WI38 (cell line): ENCODE measurements around the gene PTPRG.

ENCODE experiments used
- H3K4me3 ChIP-seq: 2 replicates; pipeline ENCODE4 v1.5.1; 2011; ENCODE audit warnings: low read depth, mild to moderate bottlenecking, control low read depth, low read length
- TF ChIP-seq, protein P1 (sequence below): IDR thresholded peaks from 2 replicates; pipeline ENCODE4 v1.5.1; 2012; ENCODE audit warnings: low read depth, mild to moderate bottlenecking, control low read depth, low read length

PTPRG gene

DNA sequence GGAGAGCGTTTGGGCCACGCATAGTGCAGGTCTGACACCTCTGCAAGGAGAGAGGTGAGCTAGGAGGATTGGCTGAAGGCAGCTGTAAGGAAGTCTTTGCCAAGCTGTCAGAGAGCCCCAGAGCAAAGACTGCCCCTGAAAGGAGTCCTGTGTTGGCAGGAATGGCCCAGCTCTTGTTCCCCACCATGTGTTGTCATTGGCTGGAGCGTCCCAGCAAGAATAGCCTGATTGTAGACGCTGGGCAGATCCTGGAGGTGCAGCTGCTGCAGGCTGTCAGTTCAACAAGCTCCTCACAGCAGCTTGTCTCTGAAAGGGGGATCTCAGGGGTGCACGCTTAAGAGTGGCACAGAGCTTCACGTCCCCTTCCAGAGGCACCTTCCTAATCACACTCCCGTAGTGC lies 574.4 kb downstream of the PTPRG start:
- TF ChIP-seq, protein P1, sequence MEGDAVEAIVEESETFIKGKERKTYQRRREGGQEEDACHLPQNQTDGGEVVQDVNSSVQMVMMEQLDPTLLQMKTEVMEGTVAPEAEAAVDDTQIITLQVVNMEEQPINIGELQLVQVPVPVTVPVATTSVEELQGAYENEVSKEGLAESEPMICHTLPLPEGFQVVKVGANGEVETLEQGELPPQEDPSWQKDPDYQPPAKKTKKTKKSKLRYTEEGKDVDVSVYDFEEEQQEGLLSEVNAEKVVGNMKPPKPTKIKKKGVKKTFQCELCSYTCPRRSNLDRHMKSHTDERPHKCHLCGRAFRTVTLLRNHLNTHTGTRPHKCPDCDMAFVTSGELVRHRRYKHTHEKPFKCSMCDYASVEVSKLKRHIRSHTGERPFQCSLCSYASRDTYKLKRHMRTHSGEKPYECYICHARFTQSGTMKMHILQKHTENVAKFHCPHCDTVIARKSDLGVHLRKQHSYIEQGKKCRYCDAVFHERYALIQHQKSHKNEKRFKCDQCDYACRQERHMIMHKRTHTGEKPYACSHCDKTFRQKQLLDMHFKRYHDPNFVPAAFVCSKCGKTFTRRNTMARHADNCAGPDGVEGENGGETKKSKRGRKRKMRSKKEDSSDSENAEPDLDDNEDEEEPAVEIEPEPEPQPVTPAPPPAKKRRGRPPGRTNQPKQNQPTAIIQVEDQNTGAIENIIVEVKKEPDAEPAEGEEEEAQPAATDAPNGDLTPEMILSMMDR = no peak
- H3K4me3 ChIP-seq = no peak overlapping the region

DNA sequence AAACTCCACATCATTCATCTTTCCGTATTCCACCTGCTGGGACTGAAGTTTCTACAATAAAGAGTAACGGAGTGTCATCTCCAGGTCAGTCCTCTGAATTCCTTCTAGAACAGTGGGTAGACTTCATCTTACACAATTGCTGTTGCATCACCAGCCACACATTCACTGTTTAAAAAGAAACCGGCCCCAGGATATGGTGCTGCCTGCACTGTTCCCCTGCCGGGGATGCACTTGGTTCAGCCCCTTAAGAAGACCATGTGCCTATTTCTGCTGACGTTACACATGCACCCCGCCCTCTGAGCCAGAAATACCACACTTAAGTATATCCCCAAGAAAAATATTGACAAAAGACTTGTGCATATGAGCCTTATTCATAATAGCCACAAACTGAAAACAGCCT lies 578.6 kb downstream of the PTPRG start:
- TF ChIP-seq, protein P1 = no peak

DNA sequence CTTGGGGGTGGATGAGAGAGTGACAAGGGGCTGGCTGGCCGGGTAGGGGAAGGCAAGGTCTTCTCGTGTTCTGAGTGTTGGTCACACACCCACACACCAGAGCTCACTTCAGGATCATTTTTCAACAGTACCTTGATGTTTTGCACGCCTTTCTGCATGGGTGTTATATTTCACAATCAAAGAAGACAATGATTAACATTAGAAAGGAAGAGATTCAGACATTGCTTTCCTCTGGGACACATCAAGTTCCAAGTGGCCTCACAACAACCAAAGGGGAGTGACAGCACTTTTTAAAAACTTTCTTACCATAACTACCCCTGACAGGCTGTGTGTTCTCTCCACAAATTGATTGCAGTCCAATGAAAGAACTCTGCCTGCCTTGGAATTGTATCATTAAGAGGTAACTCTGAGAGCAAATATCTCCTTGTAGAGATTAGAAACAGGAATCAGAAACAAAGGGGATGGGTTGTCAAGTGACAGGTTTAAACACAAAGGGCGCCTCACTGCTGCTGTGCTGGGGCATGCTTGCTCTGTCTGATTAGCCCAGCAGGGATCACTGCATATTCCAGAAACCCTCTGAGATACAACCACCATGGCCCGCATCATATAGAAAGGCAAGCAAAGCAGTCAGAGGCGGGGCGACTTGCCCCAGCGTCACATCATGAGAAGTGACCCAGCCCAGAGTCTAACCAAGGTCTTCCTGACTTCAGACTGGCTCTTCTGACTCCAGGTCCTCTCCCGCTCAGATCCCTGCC lies 581.1 kb downstream of the PTPRG start:
- TF ChIP-seq, protein P1 = no peak
- no peak overlapping the region for H3K4me3 ChIP-seq

More for the DNA sequence above, 578.6 kb downstream of the PTPRG start:
- H3K4me3 ChIP-seq = no peak overlapping the region

DNA sequence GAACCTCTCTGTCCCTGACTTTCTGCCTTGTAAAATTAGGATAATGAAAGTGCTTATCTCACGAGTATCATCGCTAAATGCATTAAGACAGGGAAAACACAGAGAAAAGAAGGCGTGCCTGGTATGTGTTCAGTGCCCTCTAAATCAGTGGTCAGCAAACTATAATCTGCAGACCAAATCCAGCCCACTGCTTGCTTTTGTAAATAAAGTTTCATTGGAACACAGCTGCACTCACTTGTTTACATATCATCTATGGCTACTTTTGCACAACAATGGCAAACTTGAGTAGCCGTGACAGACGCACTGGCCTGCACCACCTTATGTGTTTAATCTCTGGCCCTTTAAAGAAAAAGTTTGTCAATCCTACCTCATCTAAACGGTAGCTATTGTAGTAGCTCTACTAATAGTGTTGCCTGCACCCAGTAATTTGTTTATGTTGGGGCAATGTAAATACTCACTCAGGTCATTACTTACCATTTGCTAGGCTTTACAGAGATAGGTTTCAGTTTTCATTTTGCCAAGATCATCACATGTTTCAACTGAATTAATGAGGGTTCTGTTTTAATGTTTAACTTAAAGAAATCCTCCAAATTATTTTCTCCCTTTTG lies 582.6 kb downstream of the PTPRG start:
- TF ChIP-seq, protein P1 = no peak

DNA sequence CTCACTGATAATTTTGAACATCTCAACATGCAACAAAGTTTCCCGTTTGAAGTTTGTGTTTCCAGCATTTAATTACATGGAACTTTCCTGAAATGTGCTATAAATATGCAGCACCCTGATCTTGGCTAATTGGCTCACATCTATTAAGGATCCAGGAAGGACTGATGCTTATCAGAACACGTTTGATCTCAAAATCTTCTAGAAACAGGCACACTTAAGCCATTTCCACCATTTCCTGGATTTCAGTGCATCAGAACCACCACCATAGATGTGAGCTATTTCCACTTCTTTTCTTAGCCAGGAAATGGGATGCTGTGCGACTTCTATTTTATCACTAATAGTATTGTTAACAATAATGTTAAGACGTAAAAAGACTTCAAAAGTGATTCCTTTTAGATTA lies 583.1 kb downstream of the PTPRG start:
- TF ChIP-seq, protein P1 = no peak
- no peak overlapping the region for H3K4me3 ChIP-seq

More for the DNA sequence above, 582.6 kb downstream of the PTPRG start:
- no peak overlapping the region for H3K4me3 ChIP-seq

DNA sequence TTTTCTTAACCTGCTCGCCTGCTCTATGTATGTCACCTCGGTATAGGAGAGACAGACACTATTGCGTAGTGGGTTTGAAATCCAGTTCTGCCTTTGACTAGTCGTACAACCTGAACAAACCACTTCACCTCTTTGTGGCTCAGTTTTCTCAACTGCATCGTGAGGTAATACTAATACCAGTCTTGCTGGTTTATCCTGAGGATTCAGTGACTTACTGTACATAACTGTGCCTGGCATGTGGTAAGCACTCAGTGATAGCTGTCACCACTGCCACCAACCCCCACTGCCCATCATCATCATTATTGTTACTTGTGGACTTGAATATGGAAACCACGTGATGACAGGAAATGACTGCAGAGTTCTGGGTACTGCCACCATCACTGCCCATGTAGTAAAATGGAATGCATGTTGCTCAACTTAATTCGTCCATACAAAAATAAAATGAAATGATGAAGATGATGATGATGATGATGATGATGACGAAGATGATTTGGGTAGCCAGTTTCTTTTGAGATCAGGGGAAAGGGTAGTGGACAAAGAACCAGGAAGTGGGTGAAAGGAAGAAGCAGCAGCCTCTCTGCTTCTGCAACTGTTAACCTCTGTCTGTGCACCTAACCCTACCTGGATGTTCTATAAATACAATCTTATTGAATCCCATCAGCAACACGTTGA lies 583.9 kb downstream of the PTPRG start:
- no peak overlapping the region for H3K4me3 ChIP-seq
- TF ChIP-seq, protein P1 = no peak

DNA sequence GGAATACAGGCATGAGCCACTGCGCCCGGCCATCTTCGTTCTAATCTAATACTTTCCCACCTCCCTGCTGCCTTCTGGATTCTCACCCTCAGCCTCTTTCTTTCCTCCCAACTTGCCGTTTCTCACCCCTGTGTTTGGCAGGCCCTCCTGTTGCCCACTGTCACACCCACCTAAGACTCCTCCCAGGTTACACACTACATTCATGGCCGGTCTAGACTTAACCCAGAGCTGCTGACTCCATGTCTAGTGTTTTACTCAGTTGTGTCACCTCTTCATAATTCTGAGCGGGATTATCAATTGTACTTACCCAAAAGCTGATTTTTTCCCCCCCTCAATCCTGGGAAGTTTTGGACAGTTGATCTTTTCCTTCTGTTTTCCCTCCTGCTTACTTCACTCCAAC lies 588.2 kb downstream of the PTPRG start:
- TF ChIP-seq, protein P1 = no peak
- H3K4me3 ChIP-seq = no peak overlapping the region
